Adrenal gland (tissue), 12 donors: ENCODE data around the gene SLC36A4. TPM values are rescaled to one million over a fixed set of nuclear protein-coding genes. Genes with fewer than 3 reads are reported as not detected.

Experiments used
- DNase-seq, 7 donors: peaks; one replicate each; pipeline ENCODE4 v3.0.0-alpha.2; 2019 to 2020
- H3K27ac ChIP-seq, 5 donors: fragments of 200-600 bp; sonication (generic) in 4 of 5; 1 replicate in 3 of 5; 2 replicates in 2 of 5; pipeline versions ENCODE4 v1.5.1 to v1.8.0; 2016 to 2020; ENCODE audit warnings: mild to moderate bottlenecking in 1 of 5
- H3K27me3 ChIP-seq: fragments of 200-600 bp; 2 replicates; pipeline ENCODE4 v1.8.0; 2021
- H3K36me3 ChIP-seq, 2 donors: fragments of 200-600 bp; replicated peaks in 1 of 2; 1 replicate in 1 of 2; 2 replicates in 1 of 2; pipeline versions ENCODE4 v1.5.1 to v1.8.0; 2018 to 2022
- H3K4me1 ChIP-seq, 2 donors: fragments of 200-600 bp; replicated peaks in 1 of 2; 1 replicate in 1 of 2; 2 replicates in 1 of 2; pipeline versions ENCODE4 v1.5.1 to v1.8.0; 2018 to 2021
- H3K4me3 ChIP-seq, 4 donors: fragments of 200-600 bp; sonication (generic) in 3 of 4; one replicate each; pipeline ENCODE4 v1.5.1; 2016 to 2018
- H3K9me3 ChIP-seq, 3 donors: fragments of 200-600 bp; sonication (generic) in 1 of 3; replicated peaks in 1 of 3; 1 replicate in 2 of 3; 2 replicates in 1 of 3; pipeline versions ENCODE4 v1.5.1 to v1.8.0; 2016 to 2021
- CTCF ChIP-seq, 6 experiments: fragments of 450-650 bp in 4 of 6; fragments of 200-600 bp in 2 of 6; sonication (generic) in 1 of 6; IDR thresholded peaks; 1 replicate in 5 of 6; 2 replicates in 1 of 6; pipeline versions ENCODE4 v1.5.1 to v1.8.0; 2016 to 2021; ENCODE audit warnings: antibody characterized with exemption in 6 of 6, mild to moderate bottlenecking in 2 of 6, moderate library complexity in 1 of 6
- POLR2A ChIP-seq, 2 donors: fragments of 450-650 bp; IDR thresholded peaks; one replicate each; pipeline ENCODE4 v1.6.1; 2017; ENCODE audit warnings: antibody characterized with exemption in 2 of 2, mild to moderate bottlenecking in 2 of 2, moderate library complexity in 1 of 2
- WGBS, 4 donors: extraction: QIAGEN DNeasy Blood & Tissue Kit in 2 of 4; methylation state at CpG; one replicate each; pipeline versions ENCODE4 v1.1.5 to v1.1.7; 2013 to 2017; 5-methylcytosine and 5-hydroxymethylcytosine counted together
- intact Hi-C, 2 donors: fragments of 100-400 bp; cut with DNase I; formaldehyde crosslinking; loops; one replicate each; pipeline versions ENCODE4 v1.14.1 to v1.15.0; 2022 to 2023
- polyA plus RNA-seq, 3 donors: library from polyadenylated mRNA; stranded (reverse); fragments of 200-250 nt in 2 of 3; fragments of 350-450 nt in 1 of 3; fragmentation: Illumina TruSeq in 1 of 3; extraction: RNeasy Lipid Tissue Mini Kit (QIAGEN cat#74804) in 1 of 3; gene quantifications; one replicate each; pipeline ENCODE4 v1.2.3, GENCODE V29; 2013 to 2014
- total RNA-seq, 9 donors: library from RNA; depleted of rRNA in 4 of 9; stranded (reverse); fragments of >200 nt in 4 of 9; fragments of 120-200 nt in 1 of 9; fragmentation: NEBNext Ultra II Directional in 1 of 9; extraction: Animal tissue kit (Norgen Biotek cat#: 25700) in 1 of 9; gene quantifications; one replicate each; pipeline versions ENCODE4 v1.1.0 to v1.2.4, GENCODE V29; 2013 to 2023
- donor health status: healthy with polysubstance abuse.
- donor health status: Bipolar disorder and iron deficiency.
- donor health status: DM: yes; HTN: yes; CAD: no.
- donor health status: DM: no; HTN: no; CAD: no.
- donor health status: DM: no; HTN: no; CAD: no.
- donor health status: DM: yes; HTN: yes; CAD: no.

SLC36A4 gene
- total and polyA plus RNA-seq, 12 donors: 4.6 to 24.0 (median 12.0) TPM

GRCh38 chr11:93225662-93226061 is 27.9 kb upstream of the SLC36A4 start:
- Histone ChIP-seq H3K36me3 (no peaks in the 10 kb centered on the region), H3K27ac (no peak overlapping the region), H3K9me3 (no peaks in the 10 kb centered on the region), H3K4me1 (no peaks in the 10 kb centered on the region), H3K4me3 (no peak overlapping the region), H3K27me3 (no peaks in the 10 kb centered on the region)
- TF ChIP-seq CTCF (IDR thresholded peaks at IDR 0.05) (peak; percentile 17 to 64 (median 52)), POLR2A (IDR thresholded peaks at IDR 0.05) (no peak)
- WGBS, 4 donors: 9 to 19% (median 13%) methylated on average over 2 of the region's 2 CpGs
- intact Hi-C loops: loop anchor here (5.0 kb wide), 1 partner anchor 283 kb away; no protein-coding TSS in a partner anchor
- DNase-seq: no peak

- no peak overlapping the region for H3K27ac ChIP-seq
- intact Hi-C loops: no loop called here
- no peaks in the 10 kb centered on the region for H3K27me3 ChIP-seq
- WGBS, 4 donors: 76 to 89% (median 85%) methylated on average over 4 of the region's 4 CpGs
- no peaks in the 10 kb centered on the region for H3K4me1 ChIP-seq
- no peak overlapping the region for H3K4me3 ChIP-seq
- H3K9me3 ChIP-seq: no peaks in the 10 kb centered on the region
- TF ChIP-seq POLR2A (IDR thresholded peaks at IDR 0.05) (no peak), CTCF (IDR thresholded peaks at IDR 0.05) (no peak)
- no peaks in the 10 kb centered on the region for H3K36me3 ChIP-seq
- DNase-seq: no peak
These were observed 23.7 kb upstream of the SLC36A4 start for GRCh38 chr11:93221539-93221938.

GRCh38 chr11:93220078-93220477 is 22.3 kb upstream of the SLC36A4 start:
- intact Hi-C loops: no loop called here
- H3K27me3 ChIP-seq: no peaks in the 10 kb centered on the region
- TF ChIP-seq CTCF (IDR thresholded peaks at IDR 0.05): no peak
- TF ChIP-seq POLR2A (IDR thresholded peaks at IDR 0.05): no peak

GRCh38 chr11:93219440-93219839 is 21.6 kb upstream of the SLC36A4 start:
- no peaks in the 10 kb centered on the region for H3K9me3 ChIP-seq

More at GRCh38 chr11:93220078-93220477, 22.3 kb upstream of the SLC36A4 start:
- Histone ChIP-seq H3K4me1 (no peaks in the 10 kb centered on the region), H3K9me3 (no peaks in the 10 kb centered on the region), H3K27ac (no peak overlapping the region), H3K36me3 (no peaks in the 10 kb centered on the region), H3K4me3 (no peak overlapping the region)
- DNase-seq: no peak

More at GRCh38 chr11:93219440-93219839, 21.6 kb upstream of the SLC36A4 start:
- TF ChIP-seq CTCF (IDR thresholded peaks at IDR 0.05): no peak
- TF ChIP-seq POLR2A (IDR thresholded peaks at IDR 0.05): no peak
- no peak overlapping the region for H3K27ac ChIP-seq
- H3K4me3 ChIP-seq: no peak overlapping the region
- no peak for DNase-seq
- intact Hi-C loops: no loop called here
- no peaks in the 10 kb centered on the region for H3K4me1 ChIP-seq
- H3K27me3 ChIP-seq: no peaks in the 10 kb centered on the region
- WGBS, 4 donors: 71 to 79% (median 74%) methylated on average over 2 of the region's 2 CpGs
- no peaks in the 10 kb centered on the region for H3K36me3 ChIP-seq
